ENCODE measurements around the gene IGF1R. TPM values are rescaled to one million over a fixed set of nuclear protein-coding genes. Genes with fewer than 3 reads are reported as not detected.
A peak's percentile ranks its signal among the peaks of the same experiment; 100 is the strongest.

Gene IGF1R
- total and polyA plus RNA-seq, 12 donors, result 8.6 to 138 (median 66.0) TPM

DNA sequence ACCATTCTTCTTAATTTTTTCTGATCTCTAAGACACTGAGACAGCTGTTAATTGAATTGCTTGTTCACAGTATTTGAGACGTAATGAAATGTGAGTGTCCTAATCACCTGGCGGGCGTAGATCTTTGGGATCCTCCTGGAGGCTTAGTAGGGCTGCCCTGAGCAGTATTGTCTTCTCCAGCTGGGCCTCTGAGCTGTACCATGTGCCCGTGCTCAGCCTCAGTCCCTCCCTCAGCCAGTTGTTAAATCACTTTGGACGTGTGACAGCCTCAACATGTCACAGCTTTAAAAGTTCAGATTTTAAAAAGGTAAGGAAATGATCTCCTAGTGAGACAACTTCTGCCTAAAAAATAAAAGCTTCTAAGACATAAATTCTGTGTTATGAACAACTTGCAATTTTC lies 35.5 kb downstream of the IGF1R start:
- Histone ChIP-seq H3K9me3 (replicated peaks in 1 of 3) (no peaks in the 10 kb centered on the region), H3K4me3 (no peak overlapping the region), H3K4me1 (replicated peaks in 1 of 2) (peaks cover 23 to 57% of the 10 kb centered on the region in 2 donors), H3K27ac (peak overlapping the region in 4 of 5 donors; percentile 5 to 70 (median 48)), H3K27me3 (no peaks in the 10 kb centered on the region), H3K36me3 (replicated peaks in 1 of 2) (no peaks in the 10 kb centered on the region)
- TF ChIP-seq, protein P1, sequence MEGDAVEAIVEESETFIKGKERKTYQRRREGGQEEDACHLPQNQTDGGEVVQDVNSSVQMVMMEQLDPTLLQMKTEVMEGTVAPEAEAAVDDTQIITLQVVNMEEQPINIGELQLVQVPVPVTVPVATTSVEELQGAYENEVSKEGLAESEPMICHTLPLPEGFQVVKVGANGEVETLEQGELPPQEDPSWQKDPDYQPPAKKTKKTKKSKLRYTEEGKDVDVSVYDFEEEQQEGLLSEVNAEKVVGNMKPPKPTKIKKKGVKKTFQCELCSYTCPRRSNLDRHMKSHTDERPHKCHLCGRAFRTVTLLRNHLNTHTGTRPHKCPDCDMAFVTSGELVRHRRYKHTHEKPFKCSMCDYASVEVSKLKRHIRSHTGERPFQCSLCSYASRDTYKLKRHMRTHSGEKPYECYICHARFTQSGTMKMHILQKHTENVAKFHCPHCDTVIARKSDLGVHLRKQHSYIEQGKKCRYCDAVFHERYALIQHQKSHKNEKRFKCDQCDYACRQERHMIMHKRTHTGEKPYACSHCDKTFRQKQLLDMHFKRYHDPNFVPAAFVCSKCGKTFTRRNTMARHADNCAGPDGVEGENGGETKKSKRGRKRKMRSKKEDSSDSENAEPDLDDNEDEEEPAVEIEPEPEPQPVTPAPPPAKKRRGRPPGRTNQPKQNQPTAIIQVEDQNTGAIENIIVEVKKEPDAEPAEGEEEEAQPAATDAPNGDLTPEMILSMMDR (IDR thresholded peaks at IDR 0.05), result no peak
- TF ChIP-seq POLR2A (IDR thresholded peaks at IDR 0.05), result peak in 1 of 2 donors; percentile 2
- intact Hi-C loops (cut with DNase I), result no loop called here
- 50 to 57% (median 54%) methylated on average over 5 of the region's 5 CpGs for WGBS, 4 donors
- no peak for DNase-seq

DNA sequence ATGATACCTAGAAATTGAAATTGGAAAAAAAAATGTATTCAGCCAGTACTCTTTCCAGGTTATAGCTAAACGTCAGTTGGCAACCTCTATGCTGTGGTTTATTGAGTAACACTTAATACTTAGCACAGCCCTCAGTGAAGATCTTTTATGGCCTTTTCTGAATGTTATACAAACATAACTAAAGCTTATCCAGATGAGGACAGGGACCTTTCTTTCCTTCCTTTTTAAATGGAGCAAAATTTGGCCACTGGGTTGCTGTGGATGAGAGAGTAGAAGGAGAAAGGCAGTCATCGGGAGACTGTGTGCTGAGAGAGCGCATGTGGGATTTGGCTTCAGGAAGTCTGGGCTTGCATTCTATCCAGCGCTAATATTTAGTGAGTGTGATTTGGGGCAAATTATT lies 36.1 kb downstream of the IGF1R start:
- TF ChIP-seq POLR2A (IDR thresholded peaks at IDR 0.05), result no peak
- TF ChIP-seq, protein P1 (IDR thresholded peaks at IDR 0.05), result no peak
- intact Hi-C loops (cut with DNase I), result no loop called here
- Histone ChIP-seq H3K36me3 (replicated peaks in 1 of 2) (no peaks in the 10 kb centered on the region), H3K27me3 (no peaks in the 10 kb centered on the region), H3K4me1 (replicated peaks in 1 of 2) (peaks cover 24 to 59% of the 10 kb centered on the region in 2 donors), H3K9me3 (replicated peaks in 1 of 3) (no peaks in the 10 kb centered on the region), H3K27ac (peak overlapping the region in 2 of 5 donors; percentile 43 to 53), H3K4me3 (no peak overlapping the region)
- DNase-seq, result no peak
- WGBS, 4 donors, result 41 to 50% (median 46%) methylated on average over 4 of the region's 4 CpGs

DNA sequence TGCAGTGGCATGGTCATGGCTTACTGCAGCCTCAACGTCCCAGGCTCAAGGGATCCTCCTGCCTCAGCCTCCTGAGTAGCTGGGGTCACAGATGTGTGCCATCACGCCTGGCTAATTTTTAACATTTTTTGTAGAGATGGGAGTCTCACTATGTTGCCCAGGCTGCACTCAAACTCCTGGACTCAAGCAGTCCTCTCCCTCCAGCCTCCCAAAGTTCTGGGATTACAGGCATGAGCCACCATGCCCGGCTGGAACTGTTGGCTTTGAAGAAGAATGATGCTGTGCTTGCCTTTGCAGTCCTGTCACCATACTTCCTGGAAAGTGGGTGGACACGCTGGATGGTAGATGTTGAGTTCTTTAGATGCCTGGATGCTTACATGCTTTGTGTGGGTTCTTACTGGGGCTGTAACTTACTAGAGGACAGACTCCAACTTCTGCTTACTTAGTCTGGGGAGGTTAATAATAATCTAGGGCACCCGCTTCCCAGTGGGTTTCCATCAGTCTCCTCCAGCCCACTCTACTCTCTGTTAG lies 36.7 kb downstream of the IGF1R start:
- TF ChIP-seq, protein P1 (IDR thresholded peaks at IDR 0.05), result no peak
- no peak for TF ChIP-seq POLR2A (IDR thresholded peaks at IDR 0.05)
- intact Hi-C loops (cut with DNase I), result no loop called here
- Histone ChIP-seq H3K9me3 (replicated peaks in 1 of 3) (no peaks in the 10 kb centered on the region), H3K4me3 (no peak overlapping the region), H3K27me3 (no peaks in the 10 kb centered on the region), H3K4me1 (replicated peaks in 1 of 2) (peaks cover 27 to 65% of the 10 kb centered on the region in 2 donors), H3K27ac (no peak overlapping the region), H3K36me3 (replicated peaks in 1 of 2) (no peaks in the 10 kb centered on the region)
- no peak for DNase-seq
- 81 to 94% (median 89%) methylated on average over 4 to 5 of the region's 5 CpGs for WGBS, 4 donors

DNA sequence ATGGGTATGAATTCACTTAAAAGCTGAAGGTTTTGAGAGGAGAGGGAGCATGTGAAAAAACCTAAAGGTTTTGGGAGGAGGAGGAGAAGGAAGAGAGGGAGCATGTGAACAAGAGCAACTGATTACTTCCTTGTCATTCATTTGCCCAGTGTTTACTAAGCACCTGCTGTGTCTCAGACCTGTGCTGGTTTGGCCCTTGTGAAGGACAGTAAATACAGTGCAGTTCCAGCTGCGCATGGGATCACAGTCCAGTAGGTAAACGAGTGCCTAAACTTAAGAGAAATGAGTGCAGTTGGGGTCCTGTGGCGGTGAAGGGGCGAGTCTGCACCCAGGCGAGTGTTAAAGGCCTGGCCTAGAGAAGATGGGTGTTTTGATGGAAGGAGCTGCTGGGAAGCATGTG lies 38.6 kb downstream of the IGF1R start:
- H3K36me3 ChIP-seq (replicated peaks in 1 of 2), result no peaks in the 10 kb centered on the region
- H3K9me3 ChIP-seq (replicated peaks in 1 of 3), result no peaks in the 10 kb centered on the region
- intact Hi-C loops (cut with DNase I), result no loop called here
- no peak overlapping the region for H3K27ac ChIP-seq
- DNase-seq, result no peak
- H3K27me3 ChIP-seq, result no peaks in the 10 kb centered on the region
- H3K4me1 ChIP-seq (replicated peaks in 1 of 2), result peaks cover 22 to 71% of the 10 kb centered on the region in 2 donors
- WGBS, 4 donors, result 94 to 97% (median 96%) methylated on average over 5 of the region's 5 CpGs
- no peak overlapping the region for H3K4me3 ChIP-seq
- TF ChIP-seq, protein P1 (IDR thresholded peaks at IDR 0.05), result no peak
- no peak for TF ChIP-seq POLR2A (IDR thresholded peaks at IDR 0.05)

Data from adrenal gland (tissue), 12 donors.